GM23248 (cell line): Measurements from ENCODE around the gene CMTM6.

ENCODE experiments used
- EZH2 ChIP-seq: fragments of 200-600 bp; sonication (generic); IDR thresholded peaks from 2 replicates; pipeline ENCODE4 v1.6.1; 2018; ENCODE audit warnings: antibody characterized with exemption, mild to moderate bottlenecking; ENCODE audit not compliant: insufficient read depth, poor library complexity, severe bottlenecking
- EZH2phosphoT487 ChIP-seq: fragments of 200-600 bp; sonication (generic); IDR thresholded peaks from 2 replicates; pipeline ENCODE4 v1.6.1; 2018; ENCODE audit warnings: antibody characterized with exemption, moderate library complexity, mild to moderate bottlenecking, low read depth; ENCODE audit not compliant: insufficient read depth

DNA sequence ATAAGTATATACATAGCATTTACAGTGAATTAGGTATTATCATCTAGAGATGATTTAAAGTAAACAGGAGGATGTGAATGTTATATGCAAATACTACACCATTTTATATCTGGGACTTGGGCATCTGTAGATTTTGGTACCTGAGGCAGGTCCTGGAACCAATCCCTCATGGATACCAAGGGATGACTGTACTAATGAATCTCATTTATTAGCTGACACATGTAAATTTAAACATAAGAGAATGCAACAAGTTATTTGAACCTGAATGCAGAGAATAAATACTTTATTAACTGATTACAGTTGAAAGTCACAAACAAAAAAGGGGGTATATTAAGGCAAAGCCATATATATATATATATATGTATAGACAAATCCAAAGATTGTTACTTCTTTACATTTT, 23.1 kb upstream of the CMTM6 start:
- TF ChIP-seq EZH2: no peak
- TF ChIP-seq EZH2phosphoT487: no peak
